Measurements from ENCODE around the gene MYL12A.
"Not testable (repeated sequence)": the region's sequence is repeated elsewhere in the genome, so short reads cannot be mapped to it uniquely, and the experiment has no call there.

Gene MYL12A

DNA sequence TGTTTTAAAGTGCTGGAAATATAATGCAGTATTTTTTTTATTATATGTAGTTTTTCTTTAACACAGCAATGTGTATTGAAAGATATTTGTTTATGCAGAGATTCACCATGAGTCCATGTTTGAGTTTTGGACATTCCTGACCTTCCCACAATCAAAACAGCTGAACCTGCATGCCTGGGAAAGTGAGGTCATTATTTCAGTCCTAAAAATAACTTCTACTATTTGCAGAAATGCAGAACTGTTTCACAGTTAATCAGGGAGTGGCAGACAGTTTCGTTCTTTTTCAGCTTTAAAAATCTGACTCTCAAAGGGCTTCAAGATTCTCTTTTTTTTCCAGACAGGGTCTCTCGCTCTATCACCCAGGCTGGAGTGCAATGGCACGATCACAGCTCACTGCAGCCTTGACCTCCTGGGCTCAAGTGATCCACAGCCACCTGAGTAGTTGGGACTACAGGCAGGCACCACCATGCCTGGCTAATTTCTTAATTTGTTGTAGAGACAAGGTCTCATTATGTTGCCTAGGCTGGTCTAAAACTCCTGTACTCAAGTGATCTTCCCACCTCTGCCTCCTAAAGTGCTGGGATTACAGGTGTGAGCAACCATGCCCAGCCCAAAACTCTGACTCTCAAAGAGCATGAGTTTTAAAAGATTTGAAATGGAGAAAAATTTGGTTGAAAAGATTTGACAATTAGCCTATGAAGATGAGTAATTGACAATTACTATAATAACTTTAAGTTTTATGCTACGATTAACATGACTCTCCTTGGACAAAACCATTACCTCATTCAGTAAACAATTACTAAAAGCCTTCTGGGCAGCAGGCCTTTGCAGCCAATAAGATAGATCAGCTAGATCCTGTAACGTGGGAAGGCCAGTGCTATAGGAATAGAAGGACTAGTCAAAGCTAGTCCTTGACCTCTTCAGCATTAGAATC, 9.4 kb downstream of the MYL12A start:
- DNase-seq = no peak

GRCh38 chr18:3257627-3258120, 10.1 kb downstream of the MYL12A start:
- no peak for DNase-seq

DNA sequence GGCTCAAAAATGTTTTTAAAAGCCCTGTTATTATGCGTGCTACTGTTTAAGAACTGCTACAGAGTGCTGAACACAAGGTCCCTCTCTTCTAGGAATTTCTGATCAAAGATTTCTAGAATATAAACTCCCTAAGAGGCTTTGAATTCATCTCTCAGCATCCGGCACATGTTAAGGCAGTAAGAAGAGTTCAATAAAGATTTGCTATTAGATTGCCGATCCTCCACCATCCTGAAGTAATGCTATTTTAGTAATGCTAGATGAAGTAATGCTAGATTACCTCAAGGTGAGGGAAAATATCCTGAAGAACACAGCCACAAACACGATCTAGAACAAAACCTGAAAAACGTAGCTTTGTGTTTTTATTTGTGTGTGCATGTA, 13.4 kb downstream of the MYL12A start:
- no peak for DNase-seq

- no peak for DNase-seq
Measured at GRCh38 chr18:3261373-3262233, 14.0 kb downstream of the MYL12A start, which contains the start of gene MYL12B. MYL12B (plus strand) TSS chr18:3262133; CDS start chr18:3272899, 10,766 bp downstream.

DNA sequence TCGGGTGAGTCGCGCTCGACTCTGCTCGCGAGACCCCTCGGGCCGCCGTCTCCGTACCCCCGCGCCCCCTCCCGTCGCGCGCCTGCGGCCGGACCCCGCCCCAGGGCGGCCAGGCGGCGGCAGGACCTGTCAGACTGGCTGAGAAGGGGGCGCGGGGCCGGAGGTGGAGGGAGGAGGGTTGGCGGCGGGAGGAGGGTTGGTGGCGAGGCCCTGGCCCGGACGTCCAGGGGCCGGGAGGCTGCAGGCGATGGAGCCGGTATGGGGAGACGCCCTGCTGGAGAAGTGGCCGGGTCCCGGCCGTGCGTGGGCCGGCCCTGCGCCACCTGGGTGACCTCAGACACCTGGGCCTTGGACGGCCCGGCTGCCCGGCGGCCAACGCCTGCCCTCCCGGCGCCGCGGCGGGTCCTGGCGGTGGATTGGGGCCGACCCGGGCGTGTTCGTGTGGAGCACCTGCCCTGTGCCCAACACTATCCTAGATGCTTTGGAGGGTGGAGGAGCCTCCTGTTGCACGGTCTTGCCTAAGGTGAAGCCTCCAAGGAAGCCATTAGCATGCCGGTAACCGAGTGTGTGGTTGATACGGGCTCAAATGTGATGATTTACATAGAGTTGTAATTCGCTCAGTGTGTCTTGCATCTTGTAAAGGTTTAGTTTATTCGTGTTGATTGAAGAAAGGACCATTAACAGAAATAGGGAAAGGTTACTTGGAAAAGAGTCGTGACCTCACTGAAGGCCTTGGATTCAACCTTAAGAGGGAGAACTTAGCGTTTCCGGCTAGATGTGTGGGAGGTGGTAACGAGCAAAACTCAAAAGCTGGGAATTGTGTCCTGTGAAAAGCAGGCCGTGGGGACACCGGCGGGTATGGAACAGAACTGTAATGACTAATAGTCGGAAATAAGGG, 14.9 kb downstream of the MYL12A start:
- DNase-seq = no peak

GRCh38 chr18:3263132-3263700, 15.6 kb downstream of the MYL12A start:
- DNase-seq = no peak

- no peak for DNase-seq
Measured at GRCh38 chr18:3264362-3264761, 16.8 kb downstream of the MYL12A start.

DNA sequence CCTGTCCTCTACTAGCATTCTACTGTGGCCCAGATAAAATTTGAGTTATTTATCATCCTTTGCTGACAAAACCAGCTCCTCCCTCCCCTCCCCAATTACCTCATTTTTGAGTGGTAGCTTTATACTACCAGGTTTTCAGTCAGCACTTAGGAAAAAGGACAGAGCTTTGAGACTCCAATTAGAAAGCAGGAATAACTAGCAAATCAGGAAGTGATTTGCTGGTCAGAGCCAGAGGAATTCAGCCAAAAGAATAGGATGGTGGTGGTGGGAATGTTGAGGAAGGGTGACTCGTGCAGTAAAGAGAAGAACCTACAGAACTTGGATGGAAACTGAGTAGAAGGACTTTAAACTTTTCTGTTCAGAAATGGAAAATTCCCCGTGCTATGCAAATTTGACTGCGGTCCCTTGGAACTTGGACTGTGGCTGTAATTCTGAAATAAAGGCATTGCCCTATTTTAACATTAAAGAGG, 18.0 kb downstream of the MYL12A start:
- DNase-seq = no peak

GRCh38 chr18:3266062-3266608, 18.5 kb downstream of the MYL12A start:
- DNase-seq = no peak

GRCh38 chr18:3268306-3268705, 20.7 kb downstream of the MYL12A start:
- DNase-seq = no peak

DNA sequence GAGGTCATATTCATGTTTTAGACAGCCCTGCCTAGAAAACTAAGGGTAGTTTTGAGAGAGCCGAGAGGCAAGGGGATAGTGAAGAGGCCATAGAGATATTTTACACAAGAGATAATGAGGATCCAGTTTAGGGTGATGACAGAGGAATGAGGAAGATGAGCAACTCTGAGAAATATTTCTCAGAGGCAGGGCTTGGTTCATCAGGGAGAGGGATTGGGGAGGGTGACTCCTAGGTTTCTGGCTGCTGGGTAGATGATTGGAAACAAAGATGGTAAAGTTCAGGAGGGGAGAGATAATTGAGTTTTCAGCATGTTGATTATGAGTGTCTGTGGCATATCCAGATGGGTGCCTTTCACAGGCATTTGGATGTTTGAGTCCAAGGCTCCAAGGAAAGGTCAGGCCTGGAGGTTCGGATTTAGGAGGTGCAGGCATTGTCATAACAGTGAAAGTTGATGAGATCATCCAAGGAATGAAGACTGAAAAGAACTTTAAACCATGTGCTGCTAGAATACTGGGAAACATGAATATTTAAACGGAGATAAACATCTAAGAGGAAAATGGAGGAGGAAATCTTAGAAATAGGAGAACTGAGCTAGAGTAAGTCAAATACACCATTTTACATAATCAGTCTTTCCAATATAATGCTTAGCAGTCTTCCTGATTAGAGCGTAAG, 21.8 kb downstream of the MYL12A start:
- DNase-seq = no peak

DNA sequence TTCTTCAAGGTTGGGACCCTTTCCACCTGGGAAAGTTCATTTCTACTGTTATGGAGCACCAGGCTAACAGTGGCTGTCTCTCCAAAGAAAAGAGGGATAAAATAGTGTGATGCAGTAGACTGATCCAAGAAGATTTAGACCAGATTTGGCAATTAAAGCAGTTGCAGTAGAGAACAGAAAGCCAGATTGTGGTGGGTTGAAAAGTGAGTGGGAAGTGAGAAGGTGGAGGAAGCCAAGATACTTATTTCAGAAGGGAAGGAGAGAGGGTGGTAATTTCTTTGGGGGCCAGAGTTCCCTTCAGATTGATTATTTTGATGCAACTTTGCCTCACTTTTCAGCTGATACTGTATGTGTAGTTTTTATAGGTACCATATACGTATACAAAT, 22.3 kb downstream of the MYL12A start:
- DNase-seq = no peak

- DNase-seq = no peak
Measured at GRCh38 chr18:3273042-3273441, 25.4 kb downstream of the MYL12A start.

DNA sequence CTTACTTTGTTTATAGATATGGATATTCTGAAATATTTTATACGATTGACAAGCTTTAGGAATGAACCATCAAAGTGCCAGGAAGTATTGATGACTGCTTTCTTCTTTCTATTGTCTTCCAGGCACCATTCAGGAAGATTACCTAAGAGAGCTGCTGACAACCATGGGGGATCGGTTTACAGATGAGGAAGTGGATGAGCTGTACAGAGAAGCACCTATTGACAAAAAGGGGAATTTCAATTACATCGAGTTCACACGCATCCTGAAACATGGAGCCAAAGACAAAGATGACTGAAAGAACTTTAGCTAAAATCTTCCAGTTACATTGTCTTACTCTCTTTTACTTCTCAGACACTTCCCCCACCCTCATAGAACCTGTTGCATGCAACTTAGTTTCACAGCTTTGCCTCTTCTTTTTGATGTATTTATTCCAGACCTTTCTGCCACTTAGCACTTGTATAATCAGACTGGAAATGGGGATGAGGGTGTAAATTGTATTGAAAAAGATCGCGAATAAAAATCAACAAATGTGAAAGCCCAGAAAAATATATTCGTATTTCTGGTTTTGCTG, 30.1 kb downstream of the MYL12A start:
- not testable (repeated sequence) for DNase-seq

DNA sequence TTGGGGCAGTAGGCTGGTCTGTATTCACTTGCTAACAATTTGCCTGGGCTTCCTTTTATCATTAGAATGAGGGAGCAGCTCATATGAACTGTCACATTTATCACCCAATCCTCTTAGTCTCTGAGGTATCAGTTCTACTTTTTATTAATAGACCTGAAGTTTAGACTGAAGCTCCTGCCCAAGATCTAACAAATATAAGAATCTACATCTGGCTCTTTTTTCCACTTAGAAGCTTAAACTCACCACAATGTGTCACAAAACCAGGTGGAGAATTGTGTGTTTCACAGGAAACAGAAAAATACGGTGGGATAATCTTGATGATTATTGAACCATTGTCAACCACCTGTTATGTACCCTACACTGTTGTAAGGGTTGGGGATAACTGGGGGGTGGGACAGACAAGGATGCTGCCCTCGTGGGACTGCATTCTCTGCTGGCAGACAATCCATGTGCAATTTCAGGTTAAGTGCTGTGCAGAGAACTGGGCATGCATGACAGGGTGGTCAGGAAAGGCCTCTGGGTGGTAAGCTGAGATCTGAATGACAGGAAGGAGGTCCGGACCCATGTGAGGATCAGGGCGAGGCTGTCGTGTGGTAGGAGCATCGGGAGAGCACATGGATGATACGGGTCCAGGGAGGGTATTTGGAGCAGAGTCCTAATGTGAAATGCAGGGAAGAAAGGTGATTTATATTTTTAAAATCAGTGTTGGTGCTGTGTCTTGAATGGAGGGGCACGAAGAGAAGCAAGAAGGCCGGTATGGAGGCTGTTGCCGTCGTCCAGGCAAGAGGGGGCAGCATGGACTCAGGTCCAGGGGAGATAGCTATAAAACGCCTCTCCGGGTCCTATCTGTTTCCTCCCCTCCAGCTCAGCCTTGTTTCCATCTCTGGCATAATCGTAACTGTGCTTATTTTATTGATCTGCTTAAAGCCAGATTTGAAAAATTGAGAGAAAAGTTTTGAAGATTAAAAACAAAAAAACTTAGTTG, 31.9 kb downstream of the MYL12A start:
- no peak for DNase-seq

DNA sequence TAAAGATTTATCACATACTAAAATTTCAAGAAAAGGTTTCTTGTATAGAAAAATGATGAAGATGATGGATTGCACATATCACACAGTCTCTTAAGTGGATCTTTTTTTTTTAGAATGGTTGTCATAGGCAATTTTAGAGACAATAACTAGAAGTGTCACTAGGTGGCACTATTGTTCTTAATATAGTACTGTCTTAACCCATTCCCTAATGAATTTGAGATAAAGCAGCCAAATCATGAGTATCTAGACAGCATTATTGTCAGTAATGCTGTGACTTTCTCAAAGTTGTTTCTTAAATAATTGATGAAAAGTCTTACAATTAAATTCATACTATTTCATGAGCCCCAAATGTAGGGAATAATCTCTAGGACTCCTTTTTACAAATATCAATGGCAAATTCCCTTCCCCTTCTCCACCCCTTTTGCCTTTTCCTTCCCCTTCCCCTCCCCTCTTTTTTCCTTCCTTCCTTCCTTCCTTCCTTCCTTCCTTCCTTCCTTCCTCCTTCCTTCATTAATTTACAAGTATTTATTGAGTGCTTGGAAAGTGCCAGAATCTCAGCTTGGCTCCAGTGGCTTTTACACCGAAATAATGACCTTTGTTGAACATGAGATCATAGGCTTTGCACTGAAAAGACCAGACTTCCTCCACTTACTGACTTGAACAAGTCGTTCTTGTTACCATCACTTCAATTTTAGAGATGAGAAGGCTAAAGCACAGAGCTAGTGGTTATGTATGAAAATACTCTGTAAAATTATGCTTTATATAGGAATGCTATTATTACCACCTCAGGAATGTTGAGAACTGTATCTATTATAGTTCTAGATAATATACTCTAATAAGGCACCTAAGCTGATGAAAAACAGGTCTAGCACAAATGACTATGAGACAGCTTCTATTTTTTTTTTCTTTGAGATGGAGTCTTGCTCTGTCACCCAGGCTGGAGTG, 34.1 kb downstream of the MYL12A start:
- no peak for DNase-seq

- no peak for DNase-seq
Measured at GRCh38 chr18:3283253-3283863, 35.8 kb downstream of the MYL12A start.

- no peak for DNase-seq
Measured at GRCh38 chr18:3283908-3284307, 36.3 kb downstream of the MYL12A start.
